Epithelial cell of proximal tubule (primary cell): ENCODE measurements around the gene OR1J4. TPM values are rescaled to one million over a fixed set of nuclear protein-coding genes. Genes with fewer than 3 reads are reported as not detected.

Experiments used
- DNase-seq: peaks from one replicate; pipeline ENCODE4 v3.0.0-alpha.2; 2011; ENCODE audit warnings: low read depth
- H3K4me3 ChIP-seq: 2 replicates; pipeline ENCODE4 v1.5.1; 2011; ENCODE audit warnings: low read depth, mild to moderate bottlenecking, low read length
- CTCF ChIP-seq: conservative IDR thresholded peaks from 2 replicates; pipeline ENCODE4 v1.5.1; 2012; ENCODE audit warnings: low read depth, mild to moderate bottlenecking, low read length
- total RNA-seq: library from RNA; depleted of rRNA; stranded (reverse); fragments of >200 nt; gene quantifications from 2 replicates; pipeline ENCODE4 v1.2.3, GENCODE V29; 2015

The OR1J4 gene
- not detected in 2 replicates for total RNA-seq

DNA sequence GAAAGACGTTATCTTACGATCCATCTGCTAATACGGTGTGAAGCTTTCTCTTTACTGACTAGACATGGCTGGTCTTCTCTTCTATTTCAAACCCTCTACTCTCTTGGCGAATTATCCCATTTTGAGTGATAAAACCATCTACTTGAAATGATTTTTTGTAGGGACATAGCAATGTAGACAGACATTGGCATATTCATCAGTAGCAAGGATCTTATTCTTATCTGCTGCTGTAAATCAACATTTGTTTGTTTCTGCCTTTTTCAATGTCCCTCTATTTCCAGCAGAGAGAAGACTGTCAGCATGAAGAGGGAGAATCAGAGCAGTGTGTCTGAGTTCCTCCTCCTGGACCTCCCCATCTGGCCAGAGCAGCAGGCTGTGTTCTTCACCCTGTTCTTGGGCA is at the start of gene OR1J4:
Gene OR1J4, plus strand, starts transcription at position 301 of the 400 bp plus-strand sequence. Its CDS starts 0 bp downstream, at position 301.
- no peak within 1 kb of the TSS for H3K4me3 ChIP-seq
- no peak for DNase-seq
- TF ChIP-seq CTCF: no peak

DNA sequence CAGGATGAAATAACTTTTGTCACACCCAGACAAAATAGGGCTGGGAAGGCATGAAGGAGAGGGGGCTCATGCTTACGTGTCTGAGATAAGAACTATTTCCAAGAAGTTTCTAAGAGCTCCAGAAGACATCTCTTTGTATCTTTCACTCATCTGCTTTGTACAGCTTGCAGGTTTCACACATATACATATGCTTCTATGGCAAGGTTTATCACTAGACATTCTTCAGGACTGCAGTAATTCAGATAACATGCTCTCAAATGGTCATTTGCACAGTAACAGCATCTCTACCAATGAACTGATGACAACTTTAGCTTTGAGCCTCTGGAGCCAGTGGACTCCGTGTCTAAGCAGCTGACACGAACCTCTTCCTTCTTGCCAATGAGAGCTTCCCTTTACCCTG is 44.4 kb upstream of the OR1J4 start:
- no peak for DNase-seq
- TF ChIP-seq CTCF: no peak
- H3K4me3 ChIP-seq: no peak overlapping the region

GRCh38 chr9:122475717-122476116 is 43.2 kb upstream of the OR1J4 start:
- H3K4me3 ChIP-seq: no peak overlapping the region
- no peak for DNase-seq
- TF ChIP-seq CTCF: no peak

DNA sequence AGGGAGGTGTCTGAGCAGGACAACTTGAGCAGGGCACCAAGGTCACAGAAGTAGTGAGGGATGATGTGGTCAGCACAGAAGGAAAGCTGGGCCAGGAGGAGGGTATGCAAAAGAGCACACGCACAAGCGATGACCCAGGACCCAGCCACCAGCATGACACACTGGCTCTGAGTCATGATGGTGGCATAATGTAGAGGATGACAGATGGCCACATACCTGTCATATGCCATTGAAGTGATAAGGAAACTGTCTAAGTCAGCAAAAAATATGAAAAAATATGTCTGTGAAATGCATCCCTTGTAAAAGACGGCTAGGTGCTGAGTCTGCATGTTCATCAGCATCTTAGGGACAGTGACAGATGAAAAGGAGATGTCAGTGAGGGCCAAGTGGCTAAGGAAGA is 41.6 kb upstream of the OR1J4 start:
- no peak for DNase-seq
- TF ChIP-seq CTCF: no peak

DNA sequence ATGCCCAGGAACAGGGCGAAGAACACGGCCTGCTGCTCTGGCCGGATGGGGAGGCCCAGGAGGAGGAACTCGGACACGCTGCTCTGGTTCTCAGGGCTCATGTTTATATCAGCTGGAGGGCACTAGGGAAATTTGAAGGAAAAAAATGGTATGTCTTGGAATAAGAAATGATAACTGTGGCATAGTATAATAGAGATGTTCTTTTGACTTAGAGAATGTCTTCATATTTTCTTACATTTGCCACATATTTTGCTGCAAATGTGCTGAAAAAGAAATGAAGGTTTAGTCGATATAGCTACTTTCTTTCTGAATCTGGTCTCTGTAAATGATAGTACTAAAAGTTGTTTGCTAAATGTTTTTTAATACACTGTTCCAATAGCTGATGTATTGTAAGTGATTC is 41.1 kb upstream of the OR1J4 start, which contains the start of gene OR1J1:
Gene OR1J1, minus strand, starts transcription at position 101 of the 400 bp plus-strand sequence. Its CDS starts 0 bp downstream, at position 101.
- no peak for TF ChIP-seq CTCF
- H3K4me3 ChIP-seq: no peak within 1 kb of the TSS
- DNase-seq: no peak

More for the DNA sequence above, 41.6 kb upstream of the OR1J4 start:
- H3K4me3 ChIP-seq: no peak overlapping the region

GRCh38 chr9:122479062-122479461 is 39.9 kb upstream of the OR1J4 start:
- no peak for DNase-seq
- no peak for TF ChIP-seq CTCF
- no peak overlapping the region for H3K4me3 ChIP-seq

DNA sequence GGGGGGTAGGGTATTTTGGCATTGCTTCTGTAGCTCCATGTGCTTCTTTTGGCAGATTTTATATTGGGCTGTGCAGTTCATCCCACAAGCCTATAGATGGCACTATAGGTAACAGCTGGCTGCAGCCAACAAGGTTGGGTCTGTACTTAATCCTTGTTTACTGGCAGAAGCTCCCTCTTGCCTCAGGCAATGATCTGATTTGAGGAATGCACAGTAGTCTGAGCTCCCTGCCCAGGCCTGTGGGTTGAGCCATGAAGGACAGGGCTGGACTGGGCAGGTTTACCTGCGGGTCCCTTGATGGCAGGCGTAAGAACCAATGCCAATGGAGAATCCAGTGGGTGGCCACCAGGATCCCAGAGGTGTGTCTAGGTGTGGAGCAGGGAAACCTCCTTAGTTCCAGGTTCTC is 20.1 kb upstream of the OR1J4 start:
- peak; percentile 93 for TF ChIP-seq CTCF
- DNase-seq: peak; percentile 9
- no peak overlapping the region for H3K4me3 ChIP-seq
